Keratinocyte (primary cell): ENCODE data around the gene TDRD10. TPM values are rescaled to one million over a fixed set of nuclear protein-coding genes. Genes with fewer than 3 reads are reported as not detected.

Experiments used
- DNase-seq: peaks from one replicate; pipeline ENCODE4 v3.0.0-alpha.2; 2011; ENCODE audit warnings: low read depth, missing footprints, low spot score
- FAIRE-seq: peaks from 2 replicates; lab custom pipeline; 2011; peaks lifted over from hg19 to GRCh38; lab: Jason Lieb, UNC
- H2AFZ ChIP-seq: 2 replicates; pipeline ENCODE4 v1.6.0; 2012; ENCODE audit warnings: low read length, control low read depth, inconsistent platforms; ENCODE audit not compliant: control insufficient read depth
- H3K27ac ChIP-seq: 2 replicates; pipeline ENCODE4 v1.5.1; 2011; ENCODE audit warnings: low read length; ENCODE audit not compliant: control insufficient read depth, insufficient read depth
- H3K27me3 ChIP-seq: 3 replicates; pipeline ENCODE4 v1.6.0; 2011; ENCODE audit warnings: low read length; ENCODE audit not compliant: control insufficient read depth, insufficient read depth; ENCODE audit errors: extremely low read depth
- H3K36me3 ChIP-seq, 2 experiments: 2 replicates in 1 of 2; 3 replicates in 1 of 2; pipeline ENCODE4 v1.5.1; 2011; ENCODE audit warnings: low read length in 2 of 2, mild to moderate bottlenecking in 1 of 2; ENCODE audit not compliant: control insufficient read depth in 2 of 2, insufficient read depth in 2 of 2; ENCODE audit errors: extremely low read depth in 1 of 2
- H3K4me1 ChIP-seq: 3 replicates; pipeline ENCODE4 v1.5.1; 2011; ENCODE audit warnings: low read length; ENCODE audit not compliant: control insufficient read depth, insufficient read depth; ENCODE audit errors: extremely low read depth
- H3K4me2 ChIP-seq: 3 replicates; pipeline ENCODE4 v1.6.0; 2011; ENCODE audit warnings: low read depth, low read length; ENCODE audit not compliant: control insufficient read depth, insufficient read depth; ENCODE audit errors: extremely low read depth
- H3K4me3 ChIP-seq, 3 experiments: fragments of 200-600 bp in 1 of 3; sonication (generic) in 1 of 3; 2 replicates in 2 of 3; 3 replicates in 1 of 3; pipeline ENCODE4 v1.5.1; 2011 to 2016; ENCODE audit warnings: low read length in 3 of 3, mild to moderate bottlenecking in 3 of 3, control low read depth in 2 of 3, inconsistent platforms in 1 of 3, low read depth in 1 of 3, mixed read lengths in 1 of 3, mixed run types in 1 of 3, moderate library complexity in 1 of 3; ENCODE audit not compliant: control insufficient read depth in 2 of 3, insufficient read depth in 2 of 3; ENCODE audit errors: extremely low read depth in 1 of 3
- H3K79me2 ChIP-seq: 2 replicates; pipeline ENCODE4 v1.6.0; 2012; ENCODE audit warnings: low read length; ENCODE audit not compliant: control insufficient read depth, insufficient read depth
- H3K9ac ChIP-seq: 3 replicates; pipeline ENCODE4 v1.6.0; 2011; ENCODE audit warnings: low read length; ENCODE audit not compliant: control insufficient read depth, insufficient read depth; ENCODE audit errors: extremely low read depth
- H3K9me1 ChIP-seq: 3 replicates; pipeline ENCODE4 v1.6.0; 2011; ENCODE audit warnings: low read length; ENCODE audit not compliant: control insufficient read depth, insufficient read depth; ENCODE audit errors: extremely low read depth
- H3K9me3 ChIP-seq: 2 replicates; pipeline ENCODE4 v1.5.1; 2012; ENCODE audit warnings: low read depth, low read length; ENCODE audit not compliant: control insufficient read depth
- H4K20me1 ChIP-seq: 3 replicates; pipeline ENCODE4 v1.6.0; 2011; ENCODE audit warnings: low read length; ENCODE audit not compliant: control insufficient read depth, insufficient read depth; ENCODE audit errors: extremely low read depth
- CTCF ChIP-seq, 3 experiments: IDR thresholded peaks in 1 of 3; conservative IDR thresholded peaks in 1 of 3; optimal IDR thresholded peaks in 1 of 3; 2 replicates in 2 of 3; 3 replicates in 1 of 3; pipeline versions ENCODE3 to v1.5.1; 2011; ENCODE audit warnings: low read length in 3 of 3, mild to moderate bottlenecking in 3 of 3, moderate library complexity in 2 of 3, control low read depth in 1 of 3, inconsistent platforms in 1 of 3; ENCODE audit not compliant: insufficient read depth in 2 of 3; ENCODE audit errors: extremely low read depth in 1 of 3
- EZH2 ChIP-seq: IDR thresholded peaks from one replicate; pipeline ENCODE4 v1.6.1; 2012; ENCODE audit warnings: inconsistent platforms, mild to moderate bottlenecking, low read length, moderate library complexity
- dilution Hi-C: fragments of 300-500 bp; cut with MboI; formaldehyde crosslinking; loops from one replicate; pipeline ENCODE4 v1.7.0; 2020; ENCODE audit warnings: low sequenced_read_pairs; ENCODE audit not compliant: extremely low pct_ligation_motif_present
- polyA plus RNA-seq, 5 experiments: library from polyadenylated mRNA; depleted of rRNA in 3 of 5; stranded (reverse) in 3 of 5; stranded (forward) in 1 of 5; unstranded in 1 of 5; fragments of >200 nt; gene quantifications; 1 replicate in 1 of 5; 2 replicates in 3 of 5; 3 replicates in 1 of 5; pipeline versions ENCODE4 v1.2.1 to v1.2.3, GENCODE V29; 2011 to 2012; ENCODE audit warnings: missing spikeins in 2 of 5, low read depth in 1 of 5, low replicate concordance in 1 of 5

The TDRD10 gene
- polyA plus RNA-seq, 1 donor (not counting 4 experiments of a cell fraction or from before 2014, with no cell fraction given), result not detected

GRCh38 chr1:154583773-154584172 is 81.8 kb downstream of the TDRD10 start:
- peaks cover 71 to 74% of the 10 kb centered on the region in 2 experiments for H3K36me3 ChIP-seq
- no peak for FAIRE-seq
- no peaks in the 10 kb centered on the region for H3K9me3 ChIP-seq

GRCh38 chr1:154584267-154584994 is 82.4 kb downstream of the TDRD10 start:
- H3K4me2 ChIP-seq, result no peak overlapping the region
- no peak overlapping the region for H3K4me3 ChIP-seq
- no peak for DNase-seq
- no peaks in the 10 kb centered on the region for H3K9me1 ChIP-seq
- no peak for FAIRE-seq
- H3K9me3 ChIP-seq, result no peaks in the 10 kb centered on the region
- H3K27ac ChIP-seq, result no peak overlapping the region
- H4K20me1 ChIP-seq, result peaks cover 6% of the 10 kb centered on the region
- peaks cover 72 to 80% of the 10 kb centered on the region in 2 experiments for H3K36me3 ChIP-seq
- no peaks in the 10 kb centered on the region for H3K27me3 ChIP-seq
- H2AFZ ChIP-seq, result no peak overlapping the region
- TF ChIP-seq CTCF (optimal IDR thresholded peaks at IDR 0.05 in 1 of 3, IDR thresholded peaks at IDR 0.05 in 1 of 3, conservative IDR thresholded peaks at IDR 0.05 in 1 of 3; ENCODE audit: extremely low read depth in 1 of 3, insufficient read depth in 2 of 3, low read length in 3 of 3) (no peak), EZH2 (no peak)
- no peaks in the 10 kb centered on the region for H3K79me2 ChIP-seq
- no peak overlapping the region for H3K9ac ChIP-seq
- dilution Hi-C loops, result no loop called here
- no peaks in the 10 kb centered on the region for H3K4me1 ChIP-seq

More at GRCh38 chr1:154583773-154584172, 81.8 kb downstream of the TDRD10 start:
- Histone ChIP-seq H3K27ac (no peak overlapping the region), H4K20me1 (peaks cover 6% of the 10 kb centered on the region), H3K27me3 (no peaks in the 10 kb centered on the region), H3K4me3 (no peak overlapping the region), H3K4me1 (no peaks in the 10 kb centered on the region), H3K4me2 (no peak overlapping the region), H2AFZ (no peak overlapping the region), H3K79me2 (no peaks in the 10 kb centered on the region), H3K9ac (no peak overlapping the region), H3K9me1 (no peaks in the 10 kb centered on the region)
- DNase-seq, result no peak
- TF ChIP-seq EZH2 (no peak), CTCF (optimal IDR thresholded peaks at IDR 0.05 in 1 of 3, IDR thresholded peaks at IDR 0.05 in 1 of 3, conservative IDR thresholded peaks at IDR 0.05 in 1 of 3; ENCODE audit: extremely low read depth in 1 of 3, insufficient read depth in 2 of 3, low read length in 3 of 3) (no peak)
- dilution Hi-C loops, result no loop called here
